ENCODE data around the gene GJD3. TPM values are rescaled to one million over a fixed set of nuclear protein-coding genes. Genes with fewer than 3 reads are reported as not detected.
A peak's percentile ranks its signal among the peaks of the same experiment; 100 is the strongest.
"Not testable (repeated sequence)": the region's sequence is repeated elsewhere in the genome, so short reads cannot be mapped to it uniquely, and the experiment has no call there.

Gene GJD3, protein sequence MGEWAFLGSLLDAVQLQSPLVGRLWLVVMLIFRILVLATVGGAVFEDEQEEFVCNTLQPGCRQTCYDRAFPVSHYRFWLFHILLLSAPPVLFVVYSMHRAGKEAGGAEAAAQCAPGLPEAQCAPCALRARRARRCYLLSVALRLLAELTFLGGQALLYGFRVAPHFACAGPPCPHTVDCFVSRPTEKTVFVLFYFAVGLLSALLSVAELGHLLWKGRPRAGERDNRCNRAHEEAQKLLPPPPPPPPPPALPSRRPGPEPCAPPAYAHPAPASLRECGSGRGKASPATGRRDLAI
- total RNA-seq: not detected
- 0.32 TPM for polyA plus RNA-seq (2013, experiment 1 of 2)
- polyA plus RNA-seq (2013, experiment 2 of 2): 0.07 TPM
- 0 to 0.44 (median 0) reads per million in 172 experiments for total RNA-seq

DNA sequence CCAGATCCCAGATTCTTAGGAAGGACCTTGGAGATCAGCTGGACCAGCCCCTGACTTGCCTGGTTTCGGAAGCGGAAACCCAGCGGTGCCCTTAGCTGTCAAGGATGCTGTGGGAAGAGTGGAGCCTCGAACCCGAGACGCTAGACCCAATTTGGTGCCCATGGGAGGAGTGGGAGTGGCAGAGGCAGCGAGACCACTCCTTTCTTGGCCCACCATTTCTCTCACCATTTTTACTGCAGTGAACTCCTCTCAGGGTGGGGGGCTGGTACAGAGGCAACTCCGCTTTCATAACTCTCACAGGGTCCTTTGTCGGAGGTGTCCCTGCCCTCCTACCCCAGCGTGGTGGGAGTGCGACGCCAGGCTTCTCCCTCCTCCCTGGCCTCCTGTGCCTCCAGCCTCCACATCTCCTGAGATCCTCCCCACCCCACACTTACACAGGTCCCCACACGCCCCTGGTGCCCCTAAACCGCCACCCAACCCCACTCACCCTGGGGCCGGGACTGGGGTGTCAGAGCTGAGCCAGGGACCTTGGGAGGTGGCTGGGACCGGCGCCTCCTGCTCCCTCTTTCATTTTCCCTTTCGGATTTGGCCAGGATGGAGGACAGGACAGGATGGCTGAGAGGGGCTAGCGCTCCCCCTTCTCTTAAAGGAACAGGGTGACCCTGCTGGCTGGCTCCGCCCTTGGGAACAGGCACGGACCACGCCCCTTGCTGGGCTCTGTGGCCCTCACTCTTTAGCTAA is at the start of gene GJD3:
Gene GJD3 (minus strand): TSS at position 617 of the 741 bp plus-strand sequence. CDS start 922 bp downstream, outside the sequence.
- peaks cover 17% of the 10 kb centered on the region for H3K27me3 Mint-ChIP-seq
- intact Hi-C loops (cut with DNase I, micrococcal nuclease): loop anchor here (5.0 to 10.0 kb wide), 3 partner anchors 38 to 113 kb away; partner anchors contain the start of gene TOP2A (in 1 of the 2)
- H3K4me3 ChIP-seq (ENCODE audit: low read length): peak within 1 kb of the TSS; percentile 26

DNA sequence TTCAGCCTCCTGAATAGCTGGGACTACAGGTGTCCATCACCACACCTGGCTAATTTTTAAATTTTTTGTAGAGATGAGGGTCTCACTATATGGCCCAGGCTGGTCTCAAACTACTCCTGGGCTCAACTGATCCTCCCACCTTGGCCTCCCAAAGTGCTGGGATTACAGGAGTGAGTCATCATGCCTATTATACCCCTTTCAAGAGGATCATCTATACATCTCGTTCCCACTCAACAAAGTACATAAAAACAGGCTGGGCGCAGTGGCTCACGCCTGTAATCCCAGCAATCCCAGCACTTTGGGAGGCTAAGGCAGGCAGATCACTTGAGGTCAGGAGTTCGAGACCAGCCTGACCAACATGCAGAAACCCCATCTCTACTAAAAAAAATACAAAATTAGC is 49.8 kb upstream of the GJD3 start:
- H3K27me3 Mint-ChIP-seq; H3K27ac ChIP-seq (ENCODE audit: low read depth in 1 of 2, low read length in 2 of 2); H3K36me3 ChIP-seq (ENCODE audit: insufficient read depth, low read length); DNase-seq; ATAC-seq (ENCODE audit: poor library complexity); H3K27ac Mint-ChIP-seq; H3K36me3 Mint-ChIP-seq (ENCODE audit: low read depth); H3K4me3 ChIP-seq (ENCODE audit: low read length); H3K9me3 ChIP-seq (ENCODE audit: control insufficient read depth in 1 of 2, insufficient read depth in 1 of 2, low read length in 2 of 2); H3K9me3 Mint-ChIP-seq; H3K27me3 ChIP-seq (ENCODE audit: control insufficient read depth in 1 of 2, insufficient read depth in 2 of 2, low read length in 2 of 2); H3K4me3 Mint-ChIP-seq: not testable (repeated sequence)
- peaks cover 23% of the 10 kb centered on the region for H3K4me1 Mint-ChIP-seq (ENCODE audit: low read depth)
- ChIA-PET POLR2A (interaction anchor here (0.6 to 1.8 kb wide), 3 partner anchors 13 to 168 kb away, joined by 3 to 7 read pairs (median 3); no protein-coding TSS in a partner anchor), CTCF (interaction anchor here (0.9 to 4.6 kb wide), 6 partner anchors 30 to 301 kb away, joined by 3 to 38 read pairs (median 4); partner anchors contain the start of gene IGFBP4)
- intact Hi-C loops (cut with DNase I, micrococcal nuclease): loop anchor here (2.0 to 10.0 kb wide), 3 partner anchors 16 to 112 kb away; partner anchors contain the start of gene GJD3 (in 1 of the 2)
- peaks cover 22% of the 10 kb centered on the region for H3K4me1 ChIP-seq (ENCODE audit: insufficient read depth, low read length)

More for the DNA sequence above, at the start of gene GJD3:
- Histone ChIP-seq H3K27ac (ENCODE audit: low read depth in 1 of 2, low read length in 2 of 2) (no peak within 1 kb of the TSS), H3K4me1 (ENCODE audit: insufficient read depth, low read length) (peaks cover 18% of the 10 kb centered on the region), H3K9me3 (ENCODE audit: control insufficient read depth in 1 of 2, insufficient read depth in 1 of 2, low read length in 2 of 2) (peaks cover 0 to 5% of the 10 kb centered on the region in 2 experiments), H3K27me3 (ENCODE audit: control insufficient read depth in 1 of 2, insufficient read depth in 2 of 2, low read length in 2 of 2) (peaks cover 0 to 13% of the 10 kb centered on the region in 2 experiments), H3K36me3 (ENCODE audit: insufficient read depth, low read length) (no peaks in the 10 kb centered on the region)
- Mint-ChIP-seq H3K4me1 (ENCODE audit: low read depth) (peaks cover 9% of the 10 kb centered on the region), H3K4me3 (peak within 1 kb of the TSS; percentile 68), H3K9me3 (no peaks in the 10 kb centered on the region), H3K27ac (no peak within 1 kb of the TSS), H3K36me3 (ENCODE audit: low read depth) (no peaks in the 10 kb centered on the region)
- ATAC-seq (ENCODE audit: poor library complexity) (no peak), DNase-seq (peak in 1 of 14 experiments; percentile 24)
- ChIA-PET CTCF (interaction anchor here (0.6 to 1.1 kb wide), 2 partner anchors 112 to 1301 kb away, joined by 3 read pairs; no protein-coding TSS in a partner anchor), POLR2A (interaction anchor here (0.7 kb wide), 1 partner anchor 74 kb away, joined by 3 read pairs; no protein-coding TSS in a partner anchor)
- TF ChIP-seq, protein P1, sequence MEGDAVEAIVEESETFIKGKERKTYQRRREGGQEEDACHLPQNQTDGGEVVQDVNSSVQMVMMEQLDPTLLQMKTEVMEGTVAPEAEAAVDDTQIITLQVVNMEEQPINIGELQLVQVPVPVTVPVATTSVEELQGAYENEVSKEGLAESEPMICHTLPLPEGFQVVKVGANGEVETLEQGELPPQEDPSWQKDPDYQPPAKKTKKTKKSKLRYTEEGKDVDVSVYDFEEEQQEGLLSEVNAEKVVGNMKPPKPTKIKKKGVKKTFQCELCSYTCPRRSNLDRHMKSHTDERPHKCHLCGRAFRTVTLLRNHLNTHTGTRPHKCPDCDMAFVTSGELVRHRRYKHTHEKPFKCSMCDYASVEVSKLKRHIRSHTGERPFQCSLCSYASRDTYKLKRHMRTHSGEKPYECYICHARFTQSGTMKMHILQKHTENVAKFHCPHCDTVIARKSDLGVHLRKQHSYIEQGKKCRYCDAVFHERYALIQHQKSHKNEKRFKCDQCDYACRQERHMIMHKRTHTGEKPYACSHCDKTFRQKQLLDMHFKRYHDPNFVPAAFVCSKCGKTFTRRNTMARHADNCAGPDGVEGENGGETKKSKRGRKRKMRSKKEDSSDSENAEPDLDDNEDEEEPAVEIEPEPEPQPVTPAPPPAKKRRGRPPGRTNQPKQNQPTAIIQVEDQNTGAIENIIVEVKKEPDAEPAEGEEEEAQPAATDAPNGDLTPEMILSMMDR (IDR thresholded peaks at IDR 0.05): no peak

DNA sequence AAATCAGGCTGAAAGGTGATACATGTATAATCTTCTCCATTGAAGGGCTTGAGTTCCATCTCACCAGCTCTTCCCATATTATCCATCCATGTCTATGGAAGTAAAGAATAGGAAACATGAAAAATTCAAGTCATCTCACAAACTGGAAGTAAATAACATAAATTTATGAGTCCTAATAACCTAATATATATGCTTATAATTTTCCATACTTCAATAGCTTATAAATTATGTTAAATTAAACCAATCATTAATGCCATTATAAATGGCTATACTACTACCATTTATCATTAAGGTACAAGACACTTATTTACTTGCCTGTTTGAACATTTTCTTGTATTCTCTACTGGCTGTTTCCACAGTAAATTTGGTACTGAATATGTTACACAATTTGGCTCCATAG is 48.3 kb upstream of the GJD3 start:
- no peak overlapping the region for H3K4me3 Mint-ChIP-seq
- H3K27me3 Mint-ChIP-seq: no peaks in the 10 kb centered on the region
- ChIA-PET POLR2A (interaction anchor here (0.5 to 1.8 kb wide), 4 partner anchors 14 to 121 kb away, joined by 3 to 7 read pairs (median 4); no protein-coding TSS in a partner anchor), CTCF (interaction anchor here (0.9 to 3.3 kb wide), 3 partner anchors 31 to 121 kb away, joined by 3 to 10 read pairs (median 3); partner anchors contain the start of gene IGFBP4)
- H3K27ac Mint-ChIP-seq: no peak overlapping the region
- no peak for ATAC-seq (ENCODE audit: poor library complexity)
- TF ChIP-seq, protein P1 (IDR thresholded peaks at IDR 0.05): no peak
- H3K9me3 Mint-ChIP-seq: no peaks in the 10 kb centered on the region
- H3K36me3 Mint-ChIP-seq (ENCODE audit: low read depth): no peaks in the 10 kb centered on the region
- Histone ChIP-seq H3K4me3 (ENCODE audit: low read length) (no peak overlapping the region), H3K36me3 (ENCODE audit: insufficient read depth, low read length) (no peaks in the 10 kb centered on the region), H3K4me1 (ENCODE audit: insufficient read depth, low read length) (peaks cover 10% of the 10 kb centered on the region), H3K9me3 (ENCODE audit: control insufficient read depth in 1 of 2, insufficient read depth in 1 of 2, low read length in 2 of 2) (no peaks in the 10 kb centered on the region), H3K27ac (ENCODE audit: low read depth in 1 of 2, low read length in 2 of 2) (no peak overlapping the region), H3K27me3 (ENCODE audit: control insufficient read depth in 1 of 2, insufficient read depth in 2 of 2, low read length in 2 of 2) (peaks cover 0 to 4% of the 10 kb centered on the region in 2 experiments)
- no peak for DNase-seq
- intact Hi-C loops (cut with DNase I, micrococcal nuclease): loop anchor here in 1 of 2 experiments (10.0 kb wide), 1 partner anchor 48 kb away; the partner anchor contains the start of gene GJD3
- peaks cover 17% of the 10 kb centered on the region for H3K4me1 Mint-ChIP-seq (ENCODE audit: low read depth)

Measured in CD4-positive, alpha-beta T cell (primary cell).